Measurements from ENCODE around the gene ADAMTS2.

- TF ChIP-seq CTCF (IDR thresholded peaks at IDR 0.05; ENCODE audit: control extremely low read depth in 1 of 3, insufficient read depth in 1 of 3, low read depth in 1 of 3, low read length in 3 of 3) (no peak), JUN (IDR thresholded peaks at IDR 0.05; ENCODE audit: low read depth, low read length) (no peak), CHD2 (IDR thresholded peaks at IDR 0.05; ENCODE audit: low read length) (no peak)
Observed at GRCh38 chr5:179314606-179315355, 30.5 kb downstream of the ADAMTS2 start.
